Fibroblast of lung (primary cell): ENCODE measurements around the gene SYNE1. TPM values are rescaled to one million over a fixed set of nuclear protein-coding genes. Genes with fewer than 3 reads are reported as not detected.
A peak's percentile ranks its signal among the peaks of the same experiment; 100 is the strongest.

Source experiments
- DNase-seq, 2 donors: peaks; one replicate each; pipeline versions ENCODE4 v3.0.0 to v3.0.0-alpha.2; 2010; ENCODE audit warnings: low read depth in 2 of 2
- H2AFZ ChIP-seq: 2 replicates; pipeline ENCODE4 v1.5.1; 2012; ENCODE audit warnings: low read length, control low read depth, inconsistent platforms
- H3K27ac ChIP-seq: 2 replicates; pipeline ENCODE4 v1.5.1; 2011; ENCODE audit warnings: low read length, control low read depth; ENCODE audit not compliant: insufficient read depth
- H3K27me3 ChIP-seq: 2 replicates; pipeline ENCODE4 v1.5.1; 2011; ENCODE audit warnings: mild to moderate bottlenecking, low read length; ENCODE audit not compliant: control insufficient read depth, insufficient read depth
- H3K36me3 ChIP-seq: 2 replicates; pipeline ENCODE4 v1.5.1; 2011; ENCODE audit warnings: low read length; ENCODE audit not compliant: control insufficient read depth, insufficient read depth
- H3K4me1 ChIP-seq: 2 replicates; pipeline ENCODE4 v1.5.1; 2011; ENCODE audit warnings: low read length; ENCODE audit not compliant: control insufficient read depth, insufficient read depth; ENCODE audit errors: extremely low read depth
- H3K4me2 ChIP-seq: 2 replicates; pipeline ENCODE4 v1.5.1; 2011; ENCODE audit warnings: low read length, control low read depth; ENCODE audit not compliant: insufficient read depth; ENCODE audit errors: extremely low read depth
- H3K4me3 ChIP-seq, 4 experiments: fragments of 200-600 bp in 1 of 4; sonication (generic) in 1 of 4; replicated peaks in 1 of 4; 2 replicates each; pipeline ENCODE4 v1.5.1; 2011 to 2016; ENCODE audit warnings: low read length in 4 of 4, low read depth in 3 of 4, mild to moderate bottlenecking in 3 of 4, control low read depth in 2 of 4, inconsistent platforms in 1 of 4, mixed read lengths in 1 of 4; ENCODE audit not compliant: insufficient read depth in 1 of 4; ENCODE audit errors: control extremely low read depth in 1 of 4
- H3K79me2 ChIP-seq: 2 replicates; pipeline ENCODE4 v1.5.1; 2012; ENCODE audit warnings: mild to moderate bottlenecking, low read length, inconsistent platforms; ENCODE audit not compliant: control insufficient read depth, insufficient read depth
- H3K9ac ChIP-seq: 2 replicates; pipeline ENCODE4 v1.5.1; 2011; ENCODE audit warnings: mild to moderate bottlenecking, low read length, control low read depth; ENCODE audit not compliant: insufficient read depth
- H3K9me3 ChIP-seq: 2 replicates; pipeline ENCODE4 v1.5.1; 2012; ENCODE audit warnings: low read depth, low read length; ENCODE audit not compliant: control insufficient read depth, insufficient read depth
- H4K20me1 ChIP-seq: 2 replicates; pipeline ENCODE4 v1.5.1; 2011; ENCODE audit warnings: low read length; ENCODE audit not compliant: control insufficient read depth, insufficient read depth; ENCODE audit errors: extremely low read depth
- EZH2 ChIP-seq: IDR thresholded peaks from 2 replicates; pipeline ENCODE4 v1.5.1; 2012; ENCODE audit warnings: low read length, control low read depth, mild to moderate bottlenecking; ENCODE audit errors: missing control alignments
- polyA plus RNA-seq, 2 donors: library from polyadenylated mRNA; depleted of rRNA in 1 of 2; stranded (reverse) in 1 of 2; unstranded in 1 of 2; fragments of >200 nt; gene quantifications; 2 replicates each; pipeline ENCODE4 v1.2.1, GENCODE V29; 2011 to 2012; ENCODE audit warnings: missing spikeins in 1 of 2
- total RNA-seq: library from RNA; depleted of rRNA; stranded (reverse); fragments of >200 nt; gene quantifications from 2 replicates; pipeline ENCODE4 v1.2.1, GENCODE V29; 2014
- TF ChIP-seq, protein P1 (sequence below), 2 donors: IDR thresholded peaks in 1 of 2; conservative IDR thresholded peaks in 1 of 2; 1 replicate in 1 of 2; 2 replicates in 1 of 2; pipeline ENCODE4 v1.5.1; 2011 to 2012; ENCODE audit warnings: low read length in 2 of 2, control low read depth in 1 of 2, inconsistent platforms in 1 of 2, low read depth in 1 of 2, mild to moderate bottlenecking in 1 of 2

SYNE1 gene
- total and polyA plus RNA-seq, 2 donors (not counting 1 experiment from before 2014, with no cell fraction given), result 21.7 to 219 TPM

DNA sequence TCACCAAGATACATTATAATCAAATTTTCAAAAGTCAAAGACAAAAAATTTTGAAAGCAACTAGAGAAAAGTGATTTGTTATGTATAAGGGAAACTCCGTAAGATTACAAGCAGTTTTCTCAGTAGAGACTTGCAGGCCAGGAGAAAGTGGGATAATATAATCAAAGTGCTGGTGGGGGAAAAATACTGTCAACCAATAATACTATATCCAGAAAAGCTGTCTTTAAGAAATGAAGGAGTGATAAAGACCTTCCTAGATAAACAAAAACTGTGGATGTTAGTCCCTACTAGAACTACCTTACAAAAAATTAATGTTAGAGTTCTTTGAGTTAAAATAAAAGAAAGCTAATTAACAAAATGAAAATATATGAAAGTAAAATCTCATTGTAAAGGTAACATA lies 79.7 kb downstream of the SYNE1 start:
- TF ChIP-seq, protein P1, sequence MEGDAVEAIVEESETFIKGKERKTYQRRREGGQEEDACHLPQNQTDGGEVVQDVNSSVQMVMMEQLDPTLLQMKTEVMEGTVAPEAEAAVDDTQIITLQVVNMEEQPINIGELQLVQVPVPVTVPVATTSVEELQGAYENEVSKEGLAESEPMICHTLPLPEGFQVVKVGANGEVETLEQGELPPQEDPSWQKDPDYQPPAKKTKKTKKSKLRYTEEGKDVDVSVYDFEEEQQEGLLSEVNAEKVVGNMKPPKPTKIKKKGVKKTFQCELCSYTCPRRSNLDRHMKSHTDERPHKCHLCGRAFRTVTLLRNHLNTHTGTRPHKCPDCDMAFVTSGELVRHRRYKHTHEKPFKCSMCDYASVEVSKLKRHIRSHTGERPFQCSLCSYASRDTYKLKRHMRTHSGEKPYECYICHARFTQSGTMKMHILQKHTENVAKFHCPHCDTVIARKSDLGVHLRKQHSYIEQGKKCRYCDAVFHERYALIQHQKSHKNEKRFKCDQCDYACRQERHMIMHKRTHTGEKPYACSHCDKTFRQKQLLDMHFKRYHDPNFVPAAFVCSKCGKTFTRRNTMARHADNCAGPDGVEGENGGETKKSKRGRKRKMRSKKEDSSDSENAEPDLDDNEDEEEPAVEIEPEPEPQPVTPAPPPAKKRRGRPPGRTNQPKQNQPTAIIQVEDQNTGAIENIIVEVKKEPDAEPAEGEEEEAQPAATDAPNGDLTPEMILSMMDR (conservative IDR thresholded peaks at IDR 0.05 in 1 of 2, IDR thresholded peaks at IDR 0.05 in 1 of 2; ENCODE audit: low read depth in 1 of 2, low read length in 2 of 2), result no peak
- TF ChIP-seq EZH2, result no peak
- Histone ChIP-seq H3K9me3 (no peaks in the 10 kb centered on the region), H3K27me3 (no peaks in the 10 kb centered on the region)

DNA sequence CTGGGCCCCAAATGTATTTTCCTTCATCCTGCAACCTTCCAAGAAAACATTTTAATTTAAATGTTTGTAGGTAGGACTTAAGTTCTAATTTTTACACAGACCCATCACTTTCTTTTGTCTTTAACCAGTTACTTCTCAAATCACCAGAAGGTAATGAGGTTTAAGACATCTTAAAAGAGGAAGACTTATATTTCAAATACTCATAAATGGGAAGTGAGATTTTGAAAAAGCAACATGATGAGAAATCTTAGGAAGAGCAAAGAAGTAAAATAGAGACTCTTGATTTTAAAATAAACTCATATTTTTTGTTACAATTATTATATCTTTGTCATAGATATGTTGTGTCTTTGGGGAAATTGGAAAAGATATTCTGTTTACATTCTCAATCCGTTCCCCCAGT lies 82.3 kb downstream of the SYNE1 start:
- Histone ChIP-seq H3K9me3 (no peaks in the 10 kb centered on the region), H3K79me2 (no peaks in the 10 kb centered on the region), H3K9ac (no peak overlapping the region), H2AFZ (no peak overlapping the region), H3K36me3 (no peaks in the 10 kb centered on the region), H3K27me3 (no peaks in the 10 kb centered on the region), H3K4me2 (no peak overlapping the region), H4K20me1 (no peaks in the 10 kb centered on the region), H3K27ac (no peak overlapping the region), H3K4me3 (no peak overlapping the region), H3K4me1 (no peaks in the 10 kb centered on the region)
- TF ChIP-seq, protein P1 (conservative IDR thresholded peaks at IDR 0.05 in 1 of 2, IDR thresholded peaks at IDR 0.05 in 1 of 2; ENCODE audit: low read depth in 1 of 2, low read length in 2 of 2), result no peak
- TF ChIP-seq EZH2, result no peak
- no peak for DNase-seq

More for the DNA sequence above, 79.7 kb downstream of the SYNE1 start:
- no peaks in the 10 kb centered on the region for H4K20me1 ChIP-seq
- H3K27ac ChIP-seq, result no peak overlapping the region
- no peak for DNase-seq
- no peaks in the 10 kb centered on the region for H3K36me3 ChIP-seq
- no peak overlapping the region for H3K9ac ChIP-seq
- H3K79me2 ChIP-seq, result no peaks in the 10 kb centered on the region
- no peak overlapping the region for H3K4me3 ChIP-seq
- no peak overlapping the region for H3K4me2 ChIP-seq
- H3K4me1 ChIP-seq, result no peaks in the 10 kb centered on the region
- H2AFZ ChIP-seq, result no peak overlapping the region

DNA sequence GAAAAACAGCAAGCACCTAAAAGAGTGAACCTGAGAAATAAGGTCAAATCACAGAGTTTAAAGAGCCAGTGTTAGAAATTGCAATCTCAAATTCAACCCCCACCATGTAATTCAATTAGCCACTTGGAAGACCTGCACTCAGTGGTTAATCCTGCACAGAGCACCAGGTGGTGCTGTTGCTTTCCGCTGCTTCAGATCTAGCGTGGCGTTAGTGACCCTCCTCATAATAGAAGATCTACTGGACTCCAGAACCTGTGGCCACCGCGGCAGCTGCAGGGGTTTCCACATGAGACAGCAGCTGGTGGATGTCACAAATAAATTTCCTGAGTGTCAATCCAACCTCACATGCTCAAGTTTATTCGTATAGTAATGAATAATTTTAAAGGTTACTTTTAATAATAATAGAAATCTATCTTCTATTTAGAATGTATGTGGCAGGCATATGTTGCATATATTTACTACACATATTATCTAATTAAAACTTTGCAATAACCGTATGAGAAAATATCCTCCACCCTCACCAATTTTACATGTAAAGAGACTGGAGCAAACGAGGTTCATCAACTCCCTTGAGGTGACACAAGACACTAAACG lies 84.4 kb downstream of the SYNE1 start:
- Histone ChIP-seq H3K36me3 (no peaks in the 10 kb centered on the region), H4K20me1 (no peaks in the 10 kb centered on the region), H3K9me3 (no peaks in the 10 kb centered on the region), H3K4me2 (no peak overlapping the region), H3K4me3 (no peak overlapping the region), H3K27ac (no peak overlapping the region), H2AFZ (no peak overlapping the region), H3K27me3 (no peaks in the 10 kb centered on the region), H3K4me1 (no peaks in the 10 kb centered on the region), H3K9ac (no peak overlapping the region), H3K79me2 (no peaks in the 10 kb centered on the region)
- DNase-seq, result peak; percentile 55 to 71
- TF ChIP-seq EZH2, result no peak
- TF ChIP-seq, protein P1 (conservative IDR thresholded peaks at IDR 0.05 in 1 of 2, IDR thresholded peaks at IDR 0.05 in 1 of 2; ENCODE audit: low read depth in 1 of 2, low read length in 2 of 2), result peak; percentile 90 to 97
